ENCODE results near the gene LRMDA.

DNA sequence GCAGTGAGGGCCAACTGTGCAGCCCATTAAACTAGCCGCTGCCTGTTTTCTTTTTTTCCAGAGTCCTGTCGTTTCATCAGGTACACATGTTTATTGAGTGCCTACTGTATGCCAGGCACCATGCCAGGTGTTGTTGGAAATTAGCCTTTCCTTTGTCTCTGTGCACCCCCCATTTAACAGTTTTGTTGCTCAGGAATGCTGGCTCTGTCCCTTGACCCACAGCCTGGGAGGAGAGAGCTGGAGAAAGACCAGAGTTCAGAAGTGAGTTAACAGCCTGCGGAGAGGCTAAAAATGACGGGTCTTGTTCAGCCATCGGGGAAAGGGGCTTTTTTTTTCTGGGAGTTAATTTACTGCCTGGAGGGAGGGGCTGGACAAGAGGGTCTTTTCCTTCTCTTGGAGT lies 1.3 kb downstream of the LRMDA start:
- TF ChIP-seq, protein P1, sequence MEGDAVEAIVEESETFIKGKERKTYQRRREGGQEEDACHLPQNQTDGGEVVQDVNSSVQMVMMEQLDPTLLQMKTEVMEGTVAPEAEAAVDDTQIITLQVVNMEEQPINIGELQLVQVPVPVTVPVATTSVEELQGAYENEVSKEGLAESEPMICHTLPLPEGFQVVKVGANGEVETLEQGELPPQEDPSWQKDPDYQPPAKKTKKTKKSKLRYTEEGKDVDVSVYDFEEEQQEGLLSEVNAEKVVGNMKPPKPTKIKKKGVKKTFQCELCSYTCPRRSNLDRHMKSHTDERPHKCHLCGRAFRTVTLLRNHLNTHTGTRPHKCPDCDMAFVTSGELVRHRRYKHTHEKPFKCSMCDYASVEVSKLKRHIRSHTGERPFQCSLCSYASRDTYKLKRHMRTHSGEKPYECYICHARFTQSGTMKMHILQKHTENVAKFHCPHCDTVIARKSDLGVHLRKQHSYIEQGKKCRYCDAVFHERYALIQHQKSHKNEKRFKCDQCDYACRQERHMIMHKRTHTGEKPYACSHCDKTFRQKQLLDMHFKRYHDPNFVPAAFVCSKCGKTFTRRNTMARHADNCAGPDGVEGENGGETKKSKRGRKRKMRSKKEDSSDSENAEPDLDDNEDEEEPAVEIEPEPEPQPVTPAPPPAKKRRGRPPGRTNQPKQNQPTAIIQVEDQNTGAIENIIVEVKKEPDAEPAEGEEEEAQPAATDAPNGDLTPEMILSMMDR (IDR thresholded peaks at IDR 0.05), result no peak
- no peak for TF ChIP-seq POLR2A (IDR thresholded peaks at IDR 0.05)

All from body of pancreas (tissue), 4 donors.